Neural progenitor cell (in vitro differentiated cells): Measurements from ENCODE around the gene OAF. TPM values are rescaled to one million over a fixed set of nuclear protein-coding genes. Genes with fewer than 3 reads are reported as not detected.
"Not testable (repeated sequence)": the region's sequence is repeated elsewhere in the genome, so short reads cannot be mapped to it uniquely, and the experiment has no call there.

Experiments
- DNase-seq: peaks from one replicate; pipeline ENCODE4 v3.0.0-alpha.2; 2016; ENCODE audit warnings: low spot score
- H2AFZ ChIP-seq: fragments of 200-600 bp; sonication (generic); replicated peaks from 2 replicates; pipeline ENCODE4 v1.6.1; 2016; ENCODE audit warnings: antibody characterized with exemption
- H3F3A ChIP-seq: fragments of 200-600 bp; sonication (generic); 2 replicates; pipeline ENCODE4 v1.6.1; 2016; ENCODE audit warnings: antibody characterized with exemption, low read depth
- H3K27ac ChIP-seq: fragments of 200-600 bp; sonication (generic); 2 replicates; pipeline ENCODE4 v1.5.1; 2016; ENCODE audit warnings: mild to moderate bottlenecking
- H3K27me3 ChIP-seq: fragments of 200-600 bp; sonication (generic); 2 replicates; pipeline ENCODE4 v1.6.1; 2016; ENCODE audit warnings: mild to moderate bottlenecking, moderate library complexity
- H3K36me3 ChIP-seq: fragments of 200-600 bp; sonication (generic); 2 replicates; pipeline ENCODE4 v1.5.1; 2016
- H3K4me1 ChIP-seq: fragments of 200-600 bp; sonication (generic); 2 replicates; pipeline ENCODE4 v1.6.1; 2016; ENCODE audit warnings: mixed run types
- H3K4me2 ChIP-seq: fragments of 200-600 bp; sonication (generic); 2 replicates; pipeline ENCODE4 v1.6.1; 2016
- H3K4me3 ChIP-seq: fragments of 200-600 bp; sonication (generic); 2 replicates; pipeline ENCODE4 v1.5.1; 2016
- H3K79me2 ChIP-seq: fragments of 200-600 bp; sonication (generic); 2 replicates; pipeline ENCODE4 v1.6.1; 2016; ENCODE audit warnings: low read depth
- H3K9ac ChIP-seq: fragments of 200-600 bp; sonication (generic); 2 replicates; pipeline ENCODE4 v1.6.1; 2016
- H3K9me3 ChIP-seq: fragments of 200-600 bp; sonication (generic); 2 replicates; pipeline ENCODE4 v1.5.1; 2016; ENCODE audit warnings: low read depth
- H4K20me1 ChIP-seq: fragments of 200-600 bp; sonication (generic); 2 replicates; pipeline ENCODE4 v1.6.1; 2016; ENCODE audit warnings: low read depth
- H3K27ac Mint-ChIP-seq: 3 replicates; pipeline ENCODE4 v1.8.0; 2021; ENCODE audit warnings: mixed read lengths
- H3K27me3 Mint-ChIP-seq: 2 replicates; pipeline ENCODE4 v1.8.0; 2022; ENCODE audit warnings: low read depth, mild to moderate bottlenecking, inconsistent platforms, moderate library complexity, mixed read lengths; ENCODE audit not compliant: insufficient read depth
- H3K36me3 Mint-ChIP-seq: 3 replicates; pipeline ENCODE4 v1.8.0; 2021; ENCODE audit warnings: mixed read lengths
- H3K4me1 Mint-ChIP-seq: 3 replicates; pipeline ENCODE4 v1.8.0; 2021; ENCODE audit warnings: mixed read lengths
- H3K4me3 Mint-ChIP-seq: 3 replicates; pipeline ENCODE4 v1.8.0; 2021; ENCODE audit warnings: mild to moderate bottlenecking, moderate library complexity, mixed read lengths
- H3K9me3 Mint-ChIP-seq: 3 replicates; pipeline ENCODE4 v1.8.0; 2020; ENCODE audit warnings: mixed read lengths
- CTCF ChIP-seq: fragments of 200-600 bp; sonication (generic); IDR thresholded peaks from 2 replicates; pipeline ENCODE4 v1.5.1; 2017; ENCODE audit warnings: antibody characterized with exemption, mild to moderate bottlenecking
- EZH2 ChIP-seq: fragments of 200-600 bp; sonication (generic); IDR thresholded peaks from 2 replicates; pipeline ENCODE4 v1.6.1; 2017; ENCODE audit warnings: antibody characterized with exemption, mild to moderate bottlenecking, moderate library complexity
- EZH2phosphoT487 ChIP-seq: fragments of 200-600 bp; sonication (generic); IDR thresholded peaks from 2 replicates; pipeline ENCODE4 v1.6.1; 2017; ENCODE audit warnings: antibody characterized with exemption
- total RNA-seq: library from RNA; depleted of rRNA; stranded (reverse); fragments of >200 nt; gene quantifications from 2 replicates; pipeline ENCODE4 v1.2.3, GENCODE V29; 2015; ENCODE audit warnings: low replicate concordance

The OAF gene
- total RNA-seq, 1 donor from 2014 or later = 0.47 TPM

GRCh38 chr11:120270386-120270785, 59.6 kb downstream of the OAF start:
- H3K4me1 Mint-ChIP-seq = no peaks in the 10 kb centered on the region
- peaks cover 8% of the 10 kb centered on the region for H3K4me1 ChIP-seq
- TF ChIP-seq CTCF (no peak), EZH2 (no peak), EZH2phosphoT487 (no peak)

DNA sequence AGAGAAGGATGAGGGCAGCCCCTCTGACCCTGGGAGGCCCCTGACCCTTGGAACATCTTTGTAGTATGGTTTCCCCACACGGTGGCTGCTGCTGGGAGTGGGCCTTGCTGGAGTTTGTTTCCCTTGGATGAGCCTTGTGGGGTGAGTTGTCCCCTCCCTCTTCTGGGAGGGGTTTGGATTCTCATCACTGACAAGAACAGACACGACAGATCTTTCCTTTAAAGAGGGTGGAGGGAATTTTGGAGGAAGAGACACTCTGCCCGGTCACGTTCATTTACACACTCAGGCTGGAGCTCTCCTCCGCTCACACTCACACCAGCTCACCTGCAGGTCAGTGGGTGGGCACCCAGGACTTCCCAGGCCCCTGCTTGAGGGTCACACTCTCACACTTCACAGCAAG, 60.8 kb downstream of the OAF start:
- H2AFZ ChIP-seq = no peak overlapping the region
- H3K27me3 ChIP-seq = no peaks in the 10 kb centered on the region
- H3K4me3 Mint-ChIP-seq = no peak overlapping the region
- H3K9ac ChIP-seq = no peak overlapping the region
- no peak overlapping the region for H3K27ac Mint-ChIP-seq
- no peaks in the 10 kb centered on the region for H3K79me2 ChIP-seq
- no peak overlapping the region for H3K4me3 ChIP-seq
- no peak for DNase-seq
- no peaks in the 10 kb centered on the region for H4K20me1 ChIP-seq
- TF ChIP-seq EZH2phosphoT487 (no peak), EZH2 (no peak)
- no peaks in the 10 kb centered on the region for H3F3A ChIP-seq
- H3K9me3 Mint-ChIP-seq = no peaks in the 10 kb centered on the region
- no peaks in the 10 kb centered on the region for H3K4me1 ChIP-seq
- no peak overlapping the region for H3K27ac ChIP-seq
- no peaks in the 10 kb centered on the region for H3K36me3 ChIP-seq
- H3K4me2 ChIP-seq = no peak overlapping the region
- peaks cover 11% of the 10 kb centered on the region for H3K27me3 Mint-ChIP-seq
- no peaks in the 10 kb centered on the region for H3K36me3 Mint-ChIP-seq
- no peaks in the 10 kb centered on the region for H3K9me3 ChIP-seq
- no peaks in the 10 kb centered on the region for H3K4me1 Mint-ChIP-seq

More at GRCh38 chr11:120270386-120270785, 59.6 kb downstream of the OAF start:
- Histone ChIP-seq H2AFZ (no peak overlapping the region), H3K27me3 (no peaks in the 10 kb centered on the region), H3K27ac (no peak overlapping the region), H3K4me3 (no peak overlapping the region), H3K36me3 (no peaks in the 10 kb centered on the region), H3K9ac (no peak overlapping the region), H3K4me2 (no peak overlapping the region), H3K79me2 (no peaks in the 10 kb centered on the region), H4K20me1 (no peaks in the 10 kb centered on the region), H3F3A (no peaks in the 10 kb centered on the region), H3K9me3 (no peaks in the 10 kb centered on the region)
- Mint-ChIP-seq H3K4me3 (no peak overlapping the region), H3K36me3 (no peaks in the 10 kb centered on the region), H3K9me3 (no peaks in the 10 kb centered on the region), H3K27ac (no peak overlapping the region), H3K27me3 (peaks cover 9% of the 10 kb centered on the region)
- DNase-seq = no peak

DNA sequence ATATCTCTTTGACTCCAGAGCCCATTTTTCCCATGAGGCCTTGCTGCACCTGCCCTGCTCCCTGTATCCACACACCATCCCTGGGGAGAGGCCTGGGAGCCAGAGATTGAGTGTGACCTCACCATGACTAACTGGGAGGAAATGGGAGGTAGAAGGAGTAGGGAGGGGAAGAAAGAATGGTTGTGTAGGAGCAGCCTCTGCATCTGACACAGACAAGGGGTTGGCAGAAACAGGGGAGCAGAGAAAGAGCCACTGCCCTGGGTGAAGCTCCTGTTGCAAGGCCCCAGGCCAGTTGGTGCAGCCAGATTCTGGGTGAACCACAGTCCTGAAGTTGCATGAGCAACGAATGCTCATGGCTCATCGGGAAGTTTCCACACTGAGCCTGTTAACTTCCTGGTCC, 61.5 kb downstream of the OAF start:
- H3K4me3 Mint-ChIP-seq = no peak overlapping the region
- Histone ChIP-seq H3K27me3 (no peaks in the 10 kb centered on the region), H3K27ac (no peak overlapping the region), H3K4me1 (no peaks in the 10 kb centered on the region), H3K79me2 (no peaks in the 10 kb centered on the region), H3K36me3 (no peaks in the 10 kb centered on the region), H2AFZ (no peak overlapping the region), H4K20me1 (no peaks in the 10 kb centered on the region), H3K4me2 (no peak overlapping the region), H3K9ac (no peak overlapping the region), H3K9me3 (no peaks in the 10 kb centered on the region), H3K4me3 (no peak overlapping the region), H3F3A (no peaks in the 10 kb centered on the region)
- H3K27me3 Mint-ChIP-seq = peaks cover 11% of the 10 kb centered on the region
- DNase-seq = no peak
- no peaks in the 10 kb centered on the region for H3K36me3 Mint-ChIP-seq
- no peak overlapping the region for H3K27ac Mint-ChIP-seq
- no peaks in the 10 kb centered on the region for H3K9me3 Mint-ChIP-seq
- TF ChIP-seq EZH2 = no peak
- no peak for TF ChIP-seq CTCF
- no peak for TF ChIP-seq EZH2phosphoT487
- H3K4me1 Mint-ChIP-seq = no peaks in the 10 kb centered on the region

DNA sequence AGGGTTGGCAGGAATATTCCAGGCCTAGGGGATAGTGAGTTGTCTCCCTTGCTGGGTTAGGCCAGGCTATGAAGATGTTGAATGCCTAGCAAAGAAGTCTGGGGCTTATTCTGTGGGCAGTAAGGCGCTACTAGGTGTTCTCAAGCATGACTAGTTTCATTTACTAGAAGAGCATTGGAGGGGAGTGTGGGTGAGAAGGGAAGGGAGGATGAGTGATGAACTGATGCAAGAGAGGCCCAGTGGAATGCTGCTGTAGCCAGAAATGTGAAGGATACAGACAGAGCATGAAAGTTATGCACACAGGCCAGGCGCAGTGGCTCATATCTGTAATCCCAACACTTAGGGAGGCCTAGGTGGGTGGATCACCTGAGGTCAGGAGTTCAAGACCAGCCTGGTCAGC, 62.6 kb downstream of the OAF start:
- Histone ChIP-seq H3F3A (no peaks in the 10 kb centered on the region), H3K4me2 (no peak overlapping the region), H3K9ac (no peak overlapping the region), H3K4me1 (no peaks in the 10 kb centered on the region), H3K36me3 (no peaks in the 10 kb centered on the region), H3K79me2 (no peaks in the 10 kb centered on the region), H3K4me3 (no peak overlapping the region), H3K27ac (no peak overlapping the region), H2AFZ (no peak overlapping the region), H3K9me3 (no peaks in the 10 kb centered on the region), H3K27me3 (no peaks in the 10 kb centered on the region), H4K20me1 (no peaks in the 10 kb centered on the region)
- Mint-ChIP-seq H3K4me3 (no peak overlapping the region), H3K4me1 (peaks cover 5% of the 10 kb centered on the region), H3K27ac (no peak overlapping the region), H3K36me3 (no peaks in the 10 kb centered on the region), H3K9me3 (no peaks in the 10 kb centered on the region), H3K27me3 (peaks cover 11% of the 10 kb centered on the region)
- DNase-seq = no peak
- TF ChIP-seq CTCF (no peak), EZH2phosphoT487 (no peak), EZH2 (no peak)

DNA sequence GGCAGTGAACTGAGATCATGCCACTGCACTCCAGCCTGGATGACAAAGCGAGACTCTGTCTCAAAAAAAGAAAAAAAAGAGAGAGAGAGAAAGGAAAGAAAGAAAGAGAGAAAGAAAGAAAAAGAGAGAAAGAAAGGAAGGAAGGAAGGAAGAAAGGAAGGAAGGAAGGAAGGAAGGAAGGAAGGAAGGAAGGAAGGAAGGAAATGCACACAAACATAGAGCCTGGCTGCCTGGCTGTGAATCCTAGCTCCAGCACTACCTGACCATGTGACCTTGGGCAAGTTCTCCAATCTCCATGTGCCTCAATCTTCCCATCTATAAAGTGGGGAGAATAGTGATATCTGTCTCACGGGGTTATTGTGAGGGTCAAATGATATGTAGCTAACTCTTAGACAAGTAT, 63.1 kb downstream of the OAF start:
- H3K36me3 Mint-ChIP-seq, H4K20me1 ChIP-seq, H3K4me3 Mint-ChIP-seq, H2AFZ ChIP-seq, H3K4me1 Mint-ChIP-seq, H3K4me2 ChIP-seq, H3K79me2 ChIP-seq, H3K9me3 Mint-ChIP-seq, H3K27ac Mint-ChIP-seq, H3K36me3 ChIP-seq, H3K9me3 ChIP-seq, H3K27me3 ChIP-seq, H3K9ac ChIP-seq, H3K27ac ChIP-seq, H3K4me3 ChIP-seq, H3F3A ChIP-seq, DNase-seq, H3K4me1 ChIP-seq: not testable (repeated sequence)
- peaks cover 11% of the 10 kb centered on the region for H3K27me3 Mint-ChIP-seq
